GM12873 (cell line): ENCODE results near the gene ATP2B1.

Experiments
- TF ChIP-seq, protein P1 (sequence below): IDR thresholded peaks from 2 replicates; pipeline ENCODE4 v1.5.1; 2012; ENCODE audit warnings: low read depth, mild to moderate bottlenecking, moderate library complexity, low read length, control low read depth; ENCODE audit not compliant: insufficient read depth; ENCODE audit errors: missing control alignments

Gene ATP2B1

DNA sequence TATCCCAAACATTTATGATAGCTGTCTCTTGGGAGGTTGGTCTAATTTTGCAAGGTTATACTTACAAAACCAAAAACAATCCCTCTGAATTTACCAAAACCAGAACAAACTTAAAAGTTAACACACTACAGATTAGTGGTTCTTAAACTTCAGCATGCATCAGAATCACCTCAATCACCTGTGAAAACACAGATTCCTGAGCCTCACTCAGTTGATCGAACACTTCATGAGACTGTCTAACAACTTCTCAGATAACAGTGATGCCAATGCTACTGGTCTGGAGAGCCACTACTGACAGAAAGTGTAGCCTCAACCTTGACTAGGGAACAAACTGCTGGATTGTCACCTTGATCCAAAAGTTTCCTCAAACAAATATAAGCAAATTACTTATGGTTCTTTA, 44.2 kb downstream of the ATP2B1 start:
- TF ChIP-seq, protein P1, sequence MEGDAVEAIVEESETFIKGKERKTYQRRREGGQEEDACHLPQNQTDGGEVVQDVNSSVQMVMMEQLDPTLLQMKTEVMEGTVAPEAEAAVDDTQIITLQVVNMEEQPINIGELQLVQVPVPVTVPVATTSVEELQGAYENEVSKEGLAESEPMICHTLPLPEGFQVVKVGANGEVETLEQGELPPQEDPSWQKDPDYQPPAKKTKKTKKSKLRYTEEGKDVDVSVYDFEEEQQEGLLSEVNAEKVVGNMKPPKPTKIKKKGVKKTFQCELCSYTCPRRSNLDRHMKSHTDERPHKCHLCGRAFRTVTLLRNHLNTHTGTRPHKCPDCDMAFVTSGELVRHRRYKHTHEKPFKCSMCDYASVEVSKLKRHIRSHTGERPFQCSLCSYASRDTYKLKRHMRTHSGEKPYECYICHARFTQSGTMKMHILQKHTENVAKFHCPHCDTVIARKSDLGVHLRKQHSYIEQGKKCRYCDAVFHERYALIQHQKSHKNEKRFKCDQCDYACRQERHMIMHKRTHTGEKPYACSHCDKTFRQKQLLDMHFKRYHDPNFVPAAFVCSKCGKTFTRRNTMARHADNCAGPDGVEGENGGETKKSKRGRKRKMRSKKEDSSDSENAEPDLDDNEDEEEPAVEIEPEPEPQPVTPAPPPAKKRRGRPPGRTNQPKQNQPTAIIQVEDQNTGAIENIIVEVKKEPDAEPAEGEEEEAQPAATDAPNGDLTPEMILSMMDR, result no peak

DNA sequence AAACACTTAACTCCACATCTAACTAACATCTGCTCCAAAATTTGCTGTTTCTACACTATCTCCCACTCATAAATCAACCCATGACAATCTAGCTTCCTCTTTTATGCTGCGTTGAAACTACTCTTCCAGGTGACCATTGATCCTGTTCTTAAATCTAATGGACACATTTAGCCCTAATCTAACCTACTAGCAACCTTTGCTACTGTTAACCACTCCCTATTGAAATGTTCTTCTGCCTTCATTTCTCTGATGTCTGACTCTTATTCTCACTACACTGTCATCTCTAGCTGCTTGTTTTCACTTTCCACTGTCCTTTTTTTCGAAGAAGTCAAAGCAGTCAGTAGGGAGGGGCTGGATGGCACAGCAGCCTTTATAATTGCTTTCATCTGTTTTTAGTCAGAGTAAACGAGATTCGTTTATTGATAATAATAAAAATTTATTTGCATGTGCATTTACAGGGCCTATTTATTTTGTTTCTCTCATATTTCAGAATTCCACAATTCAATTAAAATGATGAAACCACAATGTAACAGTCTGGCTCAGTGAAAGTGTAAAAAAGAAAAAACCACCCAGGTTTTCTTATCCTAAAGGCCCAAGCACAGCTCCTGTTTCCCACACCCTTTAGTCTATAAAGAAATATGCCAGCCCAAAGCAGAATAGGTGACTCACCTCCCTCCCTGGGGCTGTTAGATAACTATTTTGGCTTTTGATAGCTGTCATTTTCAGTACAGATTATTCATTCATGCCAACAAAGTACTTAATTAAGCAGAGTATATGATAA, 44.9 kb downstream of the ATP2B1 start:
- TF ChIP-seq, protein P1, result no peak

- TF ChIP-seq, protein P1, result no peak
Observed at GRCh38 chr12:89662623-89663022, 46.0 kb downstream of the ATP2B1 start.

DNA sequence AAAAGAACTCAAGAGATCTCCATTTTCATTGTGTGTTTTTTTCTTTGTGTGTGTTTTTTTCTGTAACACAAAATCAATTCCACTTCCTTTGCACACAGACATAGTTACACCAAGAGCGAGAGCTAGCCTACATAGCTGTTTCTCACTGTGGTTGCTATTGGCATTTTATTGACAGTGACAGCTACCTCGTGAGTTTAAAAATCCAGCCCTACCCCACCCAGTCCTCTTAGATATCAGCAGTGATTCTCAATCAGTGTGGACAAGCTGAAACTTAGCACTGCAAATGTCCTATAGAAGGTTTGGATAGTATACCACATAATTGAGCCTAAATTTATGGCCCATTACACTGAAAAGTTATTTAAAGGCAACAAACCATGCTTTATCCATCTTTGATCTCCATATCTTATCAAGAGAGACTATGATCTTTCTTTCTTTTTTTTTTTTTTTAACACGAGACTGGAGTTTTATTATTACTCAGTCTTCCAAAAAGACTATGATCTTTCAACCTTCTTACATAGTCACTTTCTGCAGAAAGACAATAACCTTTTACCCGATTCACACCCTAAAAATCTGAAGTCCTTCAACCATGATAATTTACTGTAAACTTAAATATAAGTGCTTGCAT, 46.8 kb downstream of the ATP2B1 start:
- TF ChIP-seq, protein P1, result no peak

DNA sequence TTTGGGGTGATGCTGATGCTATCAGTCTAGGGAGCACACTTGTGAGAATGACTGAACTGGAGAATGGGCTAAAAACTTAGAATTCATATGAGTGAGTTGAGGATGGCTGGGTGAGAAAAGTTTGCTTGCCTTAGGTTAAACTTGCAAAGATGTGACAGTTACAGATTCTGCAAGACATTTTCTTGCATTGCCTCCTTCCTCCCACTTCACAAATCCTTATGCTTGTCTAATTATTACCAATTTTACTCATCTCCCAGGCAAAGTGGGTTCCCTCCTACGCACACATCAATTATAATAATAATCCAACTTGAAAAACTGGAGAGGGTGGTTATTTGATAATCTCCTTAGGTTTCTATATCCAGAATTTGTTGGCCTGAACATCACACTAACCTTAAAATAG, 50.9 kb downstream of the ATP2B1 start:
- TF ChIP-seq, protein P1, result no peak

GRCh38 chr12:89657066-89657465, 51.6 kb downstream of the ATP2B1 start:
- TF ChIP-seq, protein P1, result no peak

GRCh38 chr12:89655841-89656240, 52.8 kb downstream of the ATP2B1 start:
- TF ChIP-seq, protein P1, result no peak
